NOMO-1 treated with DMSO at 0.1 percent for 48 hours (cell line): ENCODE results near the gene UBASH3B.
"Not testable (repeated sequence)": the region's sequence is repeated elsewhere in the genome, so short reads cannot be mapped to it uniquely, and the experiment has no call there.

Source experiments
- DNase-seq: peaks from one replicate; lab custom pipeline; 2025; ENCODE audit not compliant: unreplicated experiment; lab: John Stamatoyannopoulos, UW

The UBASH3B gene

DNA sequence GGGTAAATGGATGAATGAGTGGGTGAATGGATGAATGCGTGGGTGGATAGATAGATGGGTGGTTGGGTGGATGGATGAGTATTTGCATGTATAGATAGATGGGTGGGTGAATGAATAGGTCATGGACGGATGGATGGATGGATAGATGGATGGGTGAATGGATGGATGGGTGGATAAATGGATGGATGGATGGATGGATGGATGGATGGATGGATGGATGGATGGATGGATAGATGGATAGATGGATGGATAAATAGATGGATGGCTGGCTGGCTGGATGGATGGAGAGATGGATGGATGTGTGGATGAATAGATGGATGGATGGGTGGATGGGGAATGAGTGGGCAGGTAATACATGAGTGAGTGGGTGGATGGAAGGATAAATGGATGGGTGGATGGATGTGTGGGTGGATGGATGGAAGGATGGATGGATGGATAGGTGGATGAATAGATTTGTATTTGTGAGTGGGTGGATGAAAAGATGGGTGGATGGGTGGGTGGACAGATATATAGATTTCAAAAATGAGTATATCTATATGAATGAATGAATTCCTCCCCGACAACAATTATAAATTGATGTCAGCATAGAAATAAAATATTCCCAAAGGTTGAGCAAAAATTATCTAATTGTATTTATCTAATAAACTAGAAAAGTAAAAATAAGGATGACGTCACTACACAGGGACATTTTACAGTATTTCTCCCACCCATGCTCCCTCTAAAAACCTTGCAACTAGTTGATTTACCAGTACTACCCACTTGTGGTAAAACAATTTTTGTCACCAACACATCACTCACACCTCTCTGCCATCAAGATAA, 182.2 kb downstream of the UBASH3B start:
- DNase-seq, result no peak

DNA sequence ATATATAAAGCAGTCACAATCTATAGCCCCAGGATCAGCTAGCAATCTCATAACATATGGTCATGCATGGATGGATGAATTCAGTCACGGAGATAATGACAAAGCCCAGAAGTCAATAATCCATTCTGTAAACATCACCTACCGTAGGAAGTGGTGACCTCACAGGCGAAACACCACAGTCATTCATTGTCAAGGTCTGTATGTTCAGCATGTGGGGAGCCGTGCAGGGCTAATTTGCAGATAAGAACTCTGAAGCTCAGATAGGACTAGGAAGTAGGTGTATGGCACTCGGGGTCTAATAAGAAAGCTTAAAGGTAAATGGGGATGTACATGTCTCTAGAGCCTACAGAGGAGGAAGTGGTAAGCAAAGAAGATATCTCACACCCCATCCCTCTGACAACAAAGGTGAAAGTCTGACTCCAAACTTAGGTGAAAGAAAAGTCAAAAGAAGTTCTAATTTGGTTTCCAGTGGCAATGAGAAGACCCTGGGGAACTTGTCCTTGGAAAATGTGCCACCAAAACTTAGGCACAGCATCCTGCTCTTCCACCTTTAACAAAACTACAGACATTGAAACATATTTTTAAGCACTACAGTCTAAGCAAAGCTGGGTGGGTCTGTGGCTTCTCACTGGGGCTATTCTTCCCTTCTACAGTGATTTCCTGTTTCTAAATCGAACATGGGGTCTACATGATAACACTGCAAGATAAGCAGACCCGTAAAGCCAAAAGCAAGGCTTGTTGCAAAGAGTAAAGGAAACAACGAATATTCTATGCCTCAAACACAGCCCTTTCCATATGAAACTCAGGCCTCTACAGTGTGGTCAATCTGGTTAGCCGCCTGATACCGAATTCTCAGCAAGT, 188.0 kb downstream of the UBASH3B start:
- DNase-seq, result peak; percentile 29

DNA sequence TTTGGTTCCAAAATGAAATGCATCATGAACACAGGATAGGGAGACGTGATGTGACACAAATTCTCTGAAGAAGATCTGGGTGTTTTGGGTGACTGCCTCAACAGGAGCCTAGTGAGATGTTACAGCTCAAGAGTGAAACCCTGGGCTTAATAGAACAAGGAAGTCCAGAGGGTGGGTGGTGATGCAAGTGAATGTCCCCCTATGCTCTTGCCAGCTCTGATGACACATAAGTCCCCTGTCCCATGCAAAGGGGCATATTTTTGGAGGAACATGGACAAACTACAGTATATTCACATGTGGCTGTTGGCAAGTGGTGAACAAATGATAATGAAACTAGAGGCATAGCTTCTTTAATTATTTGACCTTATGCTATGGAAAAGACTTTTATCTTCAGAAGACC, 191.9 kb downstream of the UBASH3B start:
- DNase-seq, result peak; percentile 54

DNA sequence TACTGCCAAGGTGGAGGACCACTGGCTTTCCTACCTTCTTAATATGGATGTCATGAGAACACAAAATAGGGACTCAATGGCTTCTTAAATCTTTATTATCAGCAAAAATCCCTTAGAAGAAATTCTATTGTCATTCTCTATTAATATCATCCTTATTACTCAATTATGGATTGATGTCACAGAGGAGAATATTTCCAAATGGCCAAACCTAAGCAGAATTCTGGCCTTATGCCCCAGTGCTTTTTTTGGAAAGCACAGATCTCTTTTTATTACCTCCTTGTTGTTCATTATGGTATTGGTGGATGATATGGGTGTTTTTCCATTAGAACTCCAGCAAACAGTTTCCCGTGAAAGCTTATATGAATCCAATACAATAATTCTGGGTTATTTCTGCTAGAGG, 192.7 kb downstream of the UBASH3B start:
- DNase-seq, result no peak

DNA sequence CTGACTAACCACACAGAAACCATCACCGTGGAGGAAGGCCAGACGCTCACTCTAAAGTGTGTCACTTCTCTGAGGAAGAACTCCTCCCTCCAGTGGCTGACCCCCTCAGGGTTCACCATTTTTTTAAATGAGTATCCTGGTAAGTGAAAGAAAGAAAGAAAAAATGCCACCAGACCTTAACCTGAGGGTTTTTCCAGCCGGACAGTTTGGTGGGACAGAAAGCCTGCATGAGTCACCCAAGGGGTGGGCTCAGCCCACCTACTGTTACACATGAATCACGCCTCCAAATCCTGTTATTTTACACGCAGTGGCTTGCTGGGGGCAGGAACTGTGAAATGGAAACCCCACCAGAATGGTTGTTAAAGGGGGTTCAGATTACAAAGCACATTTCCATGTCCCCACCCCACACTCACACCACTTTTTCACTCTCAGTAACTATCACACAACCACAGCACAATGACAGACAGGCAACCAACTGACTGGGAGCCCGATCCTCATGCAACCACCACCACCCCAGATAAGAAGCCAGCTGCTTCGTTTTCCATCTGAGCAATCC, 194.6 kb downstream of the UBASH3B start:
- no peak for DNase-seq

DNA sequence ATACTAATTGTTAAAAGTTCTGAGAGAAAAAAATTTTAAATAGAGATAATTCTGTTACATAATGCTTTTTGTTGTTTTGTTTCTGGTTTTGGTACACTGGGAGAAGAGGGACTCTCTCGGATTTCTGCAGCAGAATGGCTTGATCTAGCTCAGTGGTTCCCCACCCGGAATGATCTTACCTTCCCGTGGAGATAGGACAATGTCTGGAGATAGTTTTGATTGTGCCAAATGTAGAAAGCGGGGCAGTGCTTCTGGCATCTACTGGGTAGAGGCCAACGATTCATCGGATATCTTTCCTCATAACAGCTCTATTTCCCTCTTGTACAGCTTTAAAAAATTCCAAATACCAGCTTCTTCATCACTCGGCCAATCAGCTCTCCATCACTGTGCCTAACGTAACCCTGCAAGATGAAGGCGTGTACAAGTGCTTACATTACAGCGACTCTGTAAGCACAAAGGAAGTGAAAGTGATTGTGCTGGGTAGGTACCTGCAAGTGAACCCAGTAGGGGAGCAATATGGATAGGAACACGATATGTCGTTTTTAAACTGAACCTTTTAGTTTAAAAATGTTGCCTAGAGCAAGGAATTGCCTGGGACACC, 195.9 kb downstream of the UBASH3B start:
- peak; percentile 70 for DNase-seq

DNA sequence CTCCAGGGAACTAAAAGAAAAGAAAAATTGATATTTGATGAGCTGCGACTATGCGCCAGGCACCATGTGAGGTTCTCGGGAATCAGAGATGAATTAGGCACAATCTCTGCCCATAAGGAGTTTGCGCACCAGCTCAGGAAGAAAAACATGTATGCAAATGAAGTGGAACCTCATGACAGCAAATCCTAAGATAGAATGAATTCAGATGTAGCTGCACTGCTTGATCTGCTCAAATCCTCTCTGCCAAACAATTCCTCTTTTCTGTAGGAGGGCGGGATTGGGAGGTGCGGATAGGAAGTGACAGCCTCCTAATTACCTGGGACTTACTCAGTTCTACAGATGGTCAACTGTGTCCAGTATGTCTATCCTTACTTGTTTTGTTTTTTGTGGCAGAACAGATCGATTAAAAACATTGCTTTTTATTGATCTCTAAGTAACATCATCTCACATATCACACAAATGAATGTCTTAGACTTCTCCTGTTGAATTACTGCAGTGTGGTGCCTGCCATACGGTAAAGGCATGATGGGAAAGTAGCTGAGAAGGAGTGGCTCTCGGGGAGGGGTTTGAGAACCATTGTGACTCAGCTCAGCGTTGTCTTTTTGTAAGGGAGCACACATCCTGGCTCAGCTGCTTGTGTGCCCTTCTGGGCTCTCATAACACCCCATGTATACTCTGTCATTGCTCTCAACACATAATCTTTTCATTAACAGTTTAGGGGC, 196.7 kb downstream of the UBASH3B start:
- no peak for DNase-seq

DNA sequence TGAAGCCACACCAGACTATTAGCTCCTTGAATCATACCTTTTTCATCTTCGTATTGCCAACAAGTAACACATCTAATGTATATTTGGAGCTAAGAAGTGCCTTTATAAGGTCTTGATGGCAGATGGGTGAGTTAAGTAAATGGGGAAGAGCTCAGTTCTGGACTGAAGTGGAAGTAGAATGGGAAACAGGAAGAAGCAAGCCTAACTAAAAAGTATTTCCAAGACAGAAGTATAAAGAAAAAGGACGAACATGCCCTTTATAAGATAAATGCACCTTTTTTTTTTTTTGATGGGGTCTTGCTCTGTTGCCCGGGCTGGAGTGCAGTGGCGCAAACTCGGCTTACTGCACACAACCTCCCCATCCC, 197.3 kb downstream of the UBASH3B start:
- no peak for DNase-seq

DNA sequence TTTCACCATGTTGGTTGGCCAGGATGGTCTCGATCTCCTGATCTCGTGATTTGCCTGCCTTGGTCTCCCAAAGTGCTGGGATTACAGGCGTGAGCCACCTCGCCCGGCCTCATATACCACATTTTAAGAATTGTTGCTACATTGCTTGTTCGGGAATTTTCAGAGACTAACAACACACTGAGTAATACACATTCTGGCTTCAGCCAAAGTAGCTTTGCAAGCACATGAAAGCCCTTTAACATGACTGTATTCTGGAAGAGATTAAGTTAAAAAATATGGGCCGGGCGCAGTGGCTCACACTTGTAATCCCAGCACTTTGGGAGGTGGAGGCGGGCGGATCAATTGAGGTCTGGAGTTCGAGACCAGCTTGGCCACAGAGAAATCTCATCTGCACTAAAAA, 197.7 kb downstream of the UBASH3B start:
- DNase-seq, result no peak

DNA sequence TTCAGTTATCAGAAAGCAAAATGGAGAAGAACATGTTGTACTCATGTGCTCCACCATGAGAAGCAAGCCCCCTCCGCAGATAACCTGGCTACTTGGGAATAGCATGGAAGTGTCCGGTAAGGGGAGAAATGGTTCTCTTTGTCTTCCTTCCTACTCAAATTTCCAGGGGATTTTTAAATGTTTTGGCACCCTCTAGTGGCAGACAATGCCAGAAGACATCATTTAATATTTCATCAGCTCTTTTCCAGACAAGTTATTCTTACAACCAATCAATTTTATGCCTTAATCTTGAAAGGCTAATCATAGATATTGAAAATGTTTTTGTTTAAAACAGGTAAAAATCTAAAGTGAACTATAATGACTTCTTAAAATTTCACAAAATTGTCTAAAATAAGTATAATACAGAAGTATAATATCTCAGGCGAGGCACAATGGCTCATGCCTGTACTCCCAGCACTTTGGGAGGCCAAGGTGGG, 198.5 kb downstream of the UBASH3B start:
- peak; percentile 55 for DNase-seq

DNA sequence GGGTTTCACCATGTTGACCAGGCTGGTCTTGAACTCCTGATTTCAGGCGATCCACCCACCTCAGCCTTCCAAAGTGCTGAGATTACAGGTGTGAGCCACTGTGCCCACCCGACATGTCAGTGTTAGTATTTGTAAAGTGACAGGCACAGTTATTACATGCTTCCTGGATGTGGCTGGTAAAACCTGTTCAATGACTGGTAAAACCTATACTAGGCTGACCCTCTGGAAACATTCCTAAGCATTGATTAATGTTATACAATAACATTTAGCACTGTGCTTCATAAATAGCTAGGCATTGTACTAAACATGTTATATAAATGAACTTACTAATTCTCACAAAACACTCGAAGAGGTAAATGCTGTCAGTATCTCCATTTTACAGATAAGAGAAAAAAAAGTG, 206.1 kb downstream of the UBASH3B start:
- DNase-seq, result no peak

DNA sequence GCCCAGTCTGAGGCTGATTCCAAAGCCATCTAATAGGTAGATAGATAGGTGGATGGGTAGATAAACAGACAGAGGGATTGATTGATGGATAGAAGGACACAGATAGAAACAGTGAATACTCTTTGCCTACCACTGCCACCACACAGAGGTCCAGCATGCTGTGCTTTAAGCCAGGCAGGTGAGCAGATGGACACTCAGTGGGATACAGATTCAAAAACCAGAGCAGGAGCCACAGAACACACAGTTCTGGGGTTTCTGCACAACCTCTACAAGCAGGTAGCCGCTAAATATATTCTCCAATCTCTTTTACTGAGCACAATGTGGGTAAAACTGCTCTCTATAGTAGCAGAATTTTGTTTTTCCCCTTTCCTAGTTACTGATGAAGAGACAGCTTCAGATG, 206.6 kb downstream of the UBASH3B start:
- no peak for DNase-seq

DNA sequence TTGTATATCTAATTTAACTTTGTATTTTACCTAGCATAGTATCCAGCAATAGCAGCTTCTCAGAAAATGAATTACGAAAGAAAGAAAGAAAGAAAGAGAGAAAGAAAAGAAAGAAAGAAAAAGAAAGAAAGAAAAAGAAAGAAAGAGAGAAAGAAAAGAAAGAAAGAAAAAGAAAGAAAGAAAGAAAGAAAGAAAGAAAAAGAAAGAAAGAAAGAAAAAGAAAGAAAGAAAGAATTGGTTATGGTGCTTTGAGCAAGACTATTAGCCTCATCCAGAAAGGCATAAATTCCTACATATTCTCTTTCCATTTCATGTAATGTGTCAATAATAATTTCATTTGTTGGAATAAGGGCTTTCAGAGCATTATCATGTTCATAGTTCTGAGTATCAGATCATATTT, 207.6 kb downstream of the UBASH3B start:
- DNase-seq, result not testable (repeated sequence)

DNA sequence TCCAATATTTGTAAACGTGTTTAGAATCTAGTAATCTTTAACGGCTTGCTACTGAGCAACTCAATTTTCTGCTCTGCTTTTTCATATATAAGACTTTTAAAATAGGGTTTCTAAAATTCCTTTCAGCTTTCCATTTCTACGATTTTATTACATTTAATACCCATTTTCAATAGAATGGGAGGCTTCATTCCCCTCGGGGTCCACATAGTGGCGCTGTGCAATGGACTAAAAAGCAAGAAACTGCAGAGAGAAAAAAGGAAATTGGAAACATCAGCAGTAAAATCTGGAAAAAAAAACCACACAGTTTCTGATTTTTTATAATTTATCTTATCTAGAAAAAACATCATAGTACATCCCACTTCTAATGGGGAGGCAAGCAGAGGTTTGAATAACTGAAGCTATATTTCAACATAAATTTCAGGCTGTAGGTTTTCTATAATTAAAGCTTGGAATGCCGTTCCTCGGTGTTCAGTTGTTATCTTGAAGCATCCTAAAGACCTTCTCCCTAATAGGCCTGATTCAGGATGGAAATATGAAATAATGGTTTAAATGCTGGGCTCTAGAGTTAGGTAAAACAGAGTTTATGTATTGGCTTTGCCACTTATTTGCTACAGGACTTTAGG, 208.3 kb downstream of the UBASH3B start:
- peak; percentile 48 for DNase-seq
